Measurements from ENCODE around the gene SPATA20. TPM values are rescaled to one million over a fixed set of nuclear protein-coding genes. Genes with fewer than 3 reads are reported as not detected.

Gene SPATA20
- total and polyA plus RNA-seq, 2 of the 13 experiments (the other 11 are each of a cell fraction or from before 2014, with no cell fraction given), result 36.1 to 64.8 TPM

DNA sequence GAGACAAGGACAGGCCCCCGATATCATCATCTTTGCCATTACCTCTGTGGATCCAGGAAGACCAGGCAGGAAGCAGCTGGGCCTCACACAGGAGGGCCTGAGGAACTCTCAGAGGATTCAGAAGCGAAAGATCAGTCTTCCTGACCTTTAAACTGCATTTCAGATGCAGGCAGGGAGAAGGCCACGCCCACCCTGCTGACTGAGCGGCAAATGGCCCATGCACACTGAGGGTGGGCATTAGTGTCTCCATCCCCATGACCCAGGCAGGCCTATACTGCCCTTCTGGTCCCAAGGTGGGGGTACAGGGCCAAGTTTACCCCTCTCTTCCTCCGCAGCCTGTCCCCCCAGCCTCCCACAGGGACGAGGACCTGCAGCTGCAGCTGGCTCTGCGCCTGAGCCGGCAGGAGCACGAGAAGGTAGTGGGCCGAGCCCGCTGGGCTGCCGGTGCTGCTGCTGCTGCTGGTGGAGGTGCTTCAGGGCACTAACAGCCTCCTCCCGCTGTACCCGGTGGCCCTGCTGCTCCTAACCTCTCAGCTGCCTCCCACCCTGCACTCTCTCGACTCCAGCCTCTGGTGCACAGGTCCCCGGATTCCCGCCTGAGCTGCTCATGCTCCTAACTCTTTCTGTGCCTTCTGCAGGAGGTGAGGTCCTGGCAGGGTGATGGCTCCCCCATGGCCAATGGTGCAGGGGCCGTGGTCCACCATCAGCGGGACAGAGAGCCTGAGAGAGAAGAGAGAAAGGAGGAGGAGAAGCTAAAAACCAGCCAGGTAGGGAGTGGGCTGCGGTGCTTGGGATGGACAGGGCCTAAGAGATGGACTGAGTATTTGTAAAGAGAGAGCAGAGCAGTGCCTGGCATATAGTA is 8.2 kb upstream of the SPATA20 start (continued):
- TF ChIP-seq, protein P1, sequence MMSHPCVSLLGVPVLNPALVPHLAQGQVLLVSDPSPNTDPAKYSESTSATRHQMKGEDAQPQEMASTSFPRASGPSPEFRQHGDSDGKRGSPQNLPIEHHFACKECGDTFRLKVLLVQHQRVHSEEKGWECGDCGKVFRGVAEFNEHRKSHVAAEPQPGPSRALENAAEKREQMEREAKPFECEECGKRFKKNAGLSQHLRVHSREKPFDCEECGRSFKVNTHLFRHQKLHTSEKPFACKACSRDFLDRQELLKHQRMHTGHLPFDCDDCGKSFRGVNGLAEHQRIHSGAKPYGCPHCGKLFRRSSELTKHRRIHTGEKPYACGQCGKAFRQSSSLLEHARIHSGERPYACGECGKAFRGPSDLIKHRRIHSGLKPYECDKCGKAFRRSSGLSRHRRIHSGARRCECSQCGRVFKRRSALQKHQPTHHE (CRISPR knock-in tag; IDR thresholded peaks at IDR 0.05; ENCODE audit: borderline replicate concordance), result no peak
- TF ChIP-seq ZNF292 (CRISPR knock-in tag; IDR thresholded peaks at IDR 0.05; ENCODE audit: borderline replicate concordance, low read depth) (peak; percentile 89), EED (CRISPR knock-in tag; IDR thresholded peaks at IDR 0.05) (no peak; the same call in 1 of the 2 replicates), SP2 (CRISPR knock-in tag; IDR thresholded peaks at IDR 0.05) (no peak), ZNF784 (CRISPR knock-in tag; IDR thresholded peaks at IDR 0.05; ENCODE audit: borderline replicate concordance) (no peak), IRF2 (CRISPR knock-in tag; IDR thresholded peaks at IDR 0.05) (no peak), RFX5 (IDR thresholded peaks at IDR 0.05; ENCODE audit: low read depth, low read length) (no peak), ZNF407 (CRISPR knock-in tag; IDR thresholded peaks at IDR 0.05; ENCODE audit: not compliant biosample characterization) (no peak), PAX8 (CRISPR knock-in tag; IDR thresholded peaks at IDR 0.05; ENCODE audit: borderline replicate concordance) (no peak)
- TF ChIP-seq, protein P2, sequence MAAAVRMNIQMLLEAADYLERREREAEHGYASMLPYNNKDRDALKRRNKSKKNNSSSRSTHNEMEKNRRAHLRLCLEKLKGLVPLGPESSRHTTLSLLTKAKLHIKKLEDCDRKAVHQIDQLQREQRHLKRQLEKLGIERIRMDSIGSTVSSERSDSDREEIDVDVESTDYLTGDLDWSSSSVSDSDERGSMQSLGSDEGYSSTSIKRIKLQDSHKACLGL (CRISPR knock-in tag; IDR thresholded peaks at IDR 0.05), result no peak
- TF ChIP-seq, protein P3, sequence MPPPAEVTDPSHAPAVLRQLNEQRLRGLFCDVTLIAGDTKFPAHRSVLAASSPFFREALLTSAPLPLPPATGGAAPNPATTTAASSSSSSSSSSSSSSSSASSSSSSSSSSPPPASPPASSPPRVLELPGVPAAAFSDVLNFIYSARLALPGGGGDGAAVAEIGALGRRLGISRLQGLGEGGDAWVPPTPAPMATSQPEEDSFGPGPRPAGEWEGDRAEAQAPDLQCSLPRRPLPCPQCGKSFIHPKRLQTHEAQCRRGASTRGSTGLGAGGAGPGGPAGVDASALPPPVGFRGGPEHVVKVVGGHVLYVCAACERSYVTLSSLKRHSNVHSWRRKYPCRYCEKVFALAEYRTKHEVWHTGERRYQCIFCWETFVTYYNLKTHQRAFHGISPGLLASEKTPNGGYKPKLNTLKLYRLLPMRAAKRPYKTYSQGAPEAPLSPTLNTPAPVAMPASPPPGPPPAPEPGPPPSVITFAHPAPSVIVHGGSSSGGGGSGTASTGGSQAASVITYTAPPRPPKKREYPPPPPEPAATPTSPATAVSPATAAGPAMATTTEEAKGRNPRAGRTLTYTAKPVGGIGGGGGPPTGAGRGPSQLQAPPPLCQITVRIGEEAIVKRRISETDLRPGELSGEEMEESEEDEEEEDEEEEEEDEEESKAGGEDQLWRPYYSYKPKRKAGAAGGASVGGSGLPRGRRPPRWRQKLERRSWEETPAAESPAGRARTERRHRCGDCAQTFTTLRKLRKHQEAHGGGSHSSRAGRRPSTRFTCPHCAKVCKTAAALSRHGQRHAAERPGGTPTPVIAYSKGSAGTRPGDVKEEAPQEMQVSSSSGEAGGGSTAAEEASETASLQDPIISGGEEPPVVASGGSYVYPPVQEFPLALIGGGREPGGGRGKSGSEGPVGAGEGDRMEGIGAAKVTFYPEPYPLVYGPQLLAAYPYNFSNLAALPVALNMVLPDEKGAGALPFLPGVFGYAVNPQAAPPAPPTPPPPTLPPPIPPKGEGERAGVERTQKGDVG (CRISPR knock-in tag; IDR thresholded peaks at IDR 0.05; ENCODE audit: borderline replicate concordance), result peak; percentile 66; the same call in 1 of the 2 replicates

All from HepG2 (cell line).